ENCODE measurements around the gene DPEP2. TPM values are rescaled to one million over a fixed set of nuclear protein-coding genes. Genes with fewer than 3 reads are reported as not detected.
A peak's percentile ranks its signal among the peaks of the same experiment; 100 is the strongest.

DPEP2 gene
- total RNA-seq, 3 donors from 2014 or later = 1.3 to 7.7 (median 2.5) TPM

GRCh38 chr16:67944690-67945391, 54.4 kb downstream of the DPEP2 start:
- Histone ChIP-seq H3K27me3 (no peaks in the 10 kb centered on the region), H3K9me3 (no peaks in the 10 kb centered on the region), H3K27ac (peak overlapping the region; percentile 56 to 91), H3K36me3 (no peaks in the 10 kb centered on the region), H3K4me1 (peaks cover 0 to 8% of the 10 kb centered on the region in 2 donors), H3K4me3 (no peak overlapping the region)
- no peak for TF ChIP-seq CTCF (IDR thresholded peaks at IDR 0.05)
- TF ChIP-seq POLR2AphosphoS5 (IDR thresholded peaks at IDR 0.05) = no peak
- TF ChIP-seq POLR2A (IDR thresholded peaks at IDR 0.05) = no peak
- no peak for DNase-seq (ENCODE audit: low spot score in 2 of 2)
- intact Hi-C loops (cut with DNase I; ENCODE audit: low total_unique reads) = no loop called here

GRCh38 chr16:67943619-67944504, 55.4 kb downstream of the DPEP2 start, which contains the start of gene LCAT:
TSS of gene LCAT (minus strand) at chr16:67944120. CDS start at chr16:67944101, 19 bp downstream.
- H3K4me3 ChIP-seq = no peak within 1 kb of the TSS
- no peak for TF ChIP-seq CTCF (IDR thresholded peaks at IDR 0.05)
- H3K27ac ChIP-seq = peak within 1 kb of the TSS; percentile 56 to 91
- H3K36me3 ChIP-seq = no peaks in the 10 kb centered on the region
- H3K4me1 ChIP-seq = peaks cover 0 to 8% of the 10 kb centered on the region in 2 donors
- intact Hi-C loops (cut with DNase I; ENCODE audit: low total_unique reads) = no loop called here
- H3K27me3 ChIP-seq = no peaks in the 10 kb centered on the region
- DNase-seq (ENCODE audit: low spot score in 2 of 2) = no peak
- no peaks in the 10 kb centered on the region for H3K9me3 ChIP-seq

- Histone ChIP-seq H3K36me3 (no peaks in the 10 kb centered on the region), H3K9me3 (no peaks in the 10 kb centered on the region), H3K4me3 (no peak overlapping the region), H3K27ac (peak overlapping the region; percentile 56 to 91), H3K4me1 (peaks cover 0 to 8% of the 10 kb centered on the region in 2 donors), H3K27me3 (no peaks in the 10 kb centered on the region)
- no peak for DNase-seq (ENCODE audit: low spot score in 2 of 2)
- no peak for TF ChIP-seq CTCF (IDR thresholded peaks at IDR 0.05)
- no peak for TF ChIP-seq POLR2AphosphoS5 (IDR thresholded peaks at IDR 0.05)
- no peak for TF ChIP-seq POLR2A (IDR thresholded peaks at IDR 0.05)
- intact Hi-C loops (cut with DNase I; ENCODE audit: low total_unique reads) = no loop called here
Observed at GRCh38 chr16:67943256-67943618, 56.0 kb downstream of the DPEP2 start.

- TF ChIP-seq POLR2AphosphoS5 (IDR thresholded peaks at IDR 0.05) (peak in 1 of 3 donors; percentile 13), CTCF (IDR thresholded peaks at IDR 0.05) (no peak), POLR2A (IDR thresholded peaks at IDR 0.05) (no peak)
- no peaks in the 10 kb centered on the region for H3K36me3 ChIP-seq
- no peak for DNase-seq (ENCODE audit: low spot score in 2 of 2)
- peaks cover 0 to 8% of the 10 kb centered on the region in 2 donors for H3K4me1 ChIP-seq
- H3K27ac ChIP-seq = peak overlapping the region; percentile 21 to 91
- H3K4me3 ChIP-seq = no peak overlapping the region
- no peaks in the 10 kb centered on the region for H3K9me3 ChIP-seq
- H3K27me3 ChIP-seq = no peaks in the 10 kb centered on the region
- intact Hi-C loops (cut with DNase I; ENCODE audit: low total_unique reads) = no loop called here
Observed at GRCh38 chr16:67942510-67943255, 56.6 kb downstream of the DPEP2 start.

All from breast epithelium (tissue), 4 donors.